ENCODE data around the gene CDSN.

DNA sequence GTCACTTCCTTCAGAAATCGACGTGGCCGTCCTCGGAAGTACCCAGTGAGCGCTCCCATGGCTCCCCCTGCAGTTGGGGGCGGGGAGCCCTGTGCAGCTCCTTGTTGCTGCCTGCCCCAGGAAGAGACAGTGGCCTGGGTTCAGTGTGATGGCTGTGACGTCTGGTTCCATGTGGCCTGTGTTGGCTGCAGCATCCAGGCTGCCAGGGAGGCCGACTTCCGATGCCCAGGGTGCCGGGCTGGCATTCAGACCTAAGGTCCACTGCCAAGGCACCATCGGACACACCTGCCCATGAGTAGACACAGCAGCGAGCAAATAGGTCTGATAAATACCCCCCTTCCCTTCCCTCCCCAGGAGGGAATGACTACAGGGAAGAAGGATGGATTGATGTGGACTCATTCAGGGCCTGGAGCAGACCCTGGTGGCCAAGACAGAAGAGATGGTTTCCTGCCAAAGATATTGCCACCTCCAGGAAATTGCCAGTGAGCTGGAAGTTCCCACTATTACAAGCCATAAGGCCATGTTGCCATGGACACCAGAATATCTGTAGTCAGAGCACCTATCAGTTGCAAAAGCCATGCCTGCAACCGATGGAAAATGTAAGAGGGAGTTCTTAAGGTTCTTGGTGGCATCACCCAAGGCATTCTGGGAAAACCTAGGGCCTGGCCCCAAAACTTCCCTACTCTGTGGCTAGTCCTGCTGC is 42.4 kb upstream of the CDSN start:
- TF ChIP-seq, protein P1, sequence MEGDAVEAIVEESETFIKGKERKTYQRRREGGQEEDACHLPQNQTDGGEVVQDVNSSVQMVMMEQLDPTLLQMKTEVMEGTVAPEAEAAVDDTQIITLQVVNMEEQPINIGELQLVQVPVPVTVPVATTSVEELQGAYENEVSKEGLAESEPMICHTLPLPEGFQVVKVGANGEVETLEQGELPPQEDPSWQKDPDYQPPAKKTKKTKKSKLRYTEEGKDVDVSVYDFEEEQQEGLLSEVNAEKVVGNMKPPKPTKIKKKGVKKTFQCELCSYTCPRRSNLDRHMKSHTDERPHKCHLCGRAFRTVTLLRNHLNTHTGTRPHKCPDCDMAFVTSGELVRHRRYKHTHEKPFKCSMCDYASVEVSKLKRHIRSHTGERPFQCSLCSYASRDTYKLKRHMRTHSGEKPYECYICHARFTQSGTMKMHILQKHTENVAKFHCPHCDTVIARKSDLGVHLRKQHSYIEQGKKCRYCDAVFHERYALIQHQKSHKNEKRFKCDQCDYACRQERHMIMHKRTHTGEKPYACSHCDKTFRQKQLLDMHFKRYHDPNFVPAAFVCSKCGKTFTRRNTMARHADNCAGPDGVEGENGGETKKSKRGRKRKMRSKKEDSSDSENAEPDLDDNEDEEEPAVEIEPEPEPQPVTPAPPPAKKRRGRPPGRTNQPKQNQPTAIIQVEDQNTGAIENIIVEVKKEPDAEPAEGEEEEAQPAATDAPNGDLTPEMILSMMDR (IDR thresholded peaks at IDR 0.05) = no peak
- TF ChIP-seq EZH2 (IDR thresholded peaks at IDR 0.05; ENCODE audit: borderline replicate concordance, insufficient read depth, low read depth, low read length, poor library complexity, severe bottlenecking) = no peak
